GM23248 (cell line): ENCODE measurements around the gene TTC39C. TPM values are rescaled to one million over a fixed set of nuclear protein-coding genes. Genes with fewer than 3 reads are reported as not detected.
A peak's percentile ranks its signal among the peaks of the same experiment; 100 is the strongest.

Source experiments
- DNase-seq: peaks from one replicate; pipeline ENCODE4 v3.0.0-alpha.2; 2015
- H2AFZ ChIP-seq: fragments of 200-600 bp; sonication (generic); 2 replicates; pipeline ENCODE4 v1.6.1; 2016; ENCODE audit warnings: antibody characterized with exemption
- H3F3A ChIP-seq: fragments of 200-600 bp; sonication (generic); 2 replicates; pipeline ENCODE4 v1.6.1; 2016; ENCODE audit warnings: mild to moderate bottlenecking, antibody characterized with exemption, mixed run types; ENCODE audit not compliant: insufficient read depth
- H3K27ac ChIP-seq: fragments of 200-600 bp; sonication (generic); 2 replicates; pipeline ENCODE4 v1.5.1; 2016; ENCODE audit warnings: mild to moderate bottlenecking
- H3K27me3 ChIP-seq: fragments of 200-600 bp; sonication (generic); replicated peaks from 2 replicates; pipeline ENCODE4 v1.6.1; 2016; ENCODE audit warnings: mild to moderate bottlenecking; ENCODE audit not compliant: insufficient read depth
- H3K36me3 ChIP-seq: fragments of 200-600 bp; sonication (generic); 2 replicates; pipeline ENCODE4 v1.6.1; 2016; ENCODE audit warnings: low read depth, mild to moderate bottlenecking
- H3K4me1 ChIP-seq: fragments of 200-600 bp; sonication (generic); 2 replicates; pipeline ENCODE4 v1.6.1; 2016; ENCODE audit warnings: mild to moderate bottlenecking; ENCODE audit not compliant: insufficient read depth
- H3K4me2 ChIP-seq: fragments of 200-600 bp; sonication (generic); one replicate; pipeline ENCODE4 v1.6.1; 2016; ENCODE audit warnings: mild to moderate bottlenecking; ENCODE audit not compliant: unreplicated experiment
- H3K4me3 ChIP-seq: fragments of 200-600 bp; sonication (generic); 2 replicates; pipeline ENCODE4 v1.5.1; 2016; ENCODE audit warnings: mild to moderate bottlenecking
- H3K79me2 ChIP-seq: fragments of 200-600 bp; sonication (generic); 2 replicates; pipeline ENCODE4 v1.6.1; 2016; ENCODE audit warnings: mild to moderate bottlenecking; ENCODE audit not compliant: insufficient read depth
- H3K9ac ChIP-seq: fragments of 200-600 bp; sonication (generic); 2 replicates; pipeline ENCODE4 v1.6.1; 2016; ENCODE audit warnings: mild to moderate bottlenecking
- H3K9me2 ChIP-seq: fragments of 200-600 bp; sonication (generic); 2 replicates; pipeline ENCODE4 v1.6.1; 2016; ENCODE audit warnings: mixed run types, mild to moderate bottlenecking, moderate library complexity; ENCODE audit not compliant: insufficient read depth
- H3K9me3 ChIP-seq: fragments of 200-600 bp; sonication (generic); one replicate; pipeline ENCODE4 v1.6.1; 2017; ENCODE audit warnings: low read depth
- H4K20me1 ChIP-seq: fragments of 200-600 bp; sonication (generic); 2 replicates; pipeline ENCODE4 v1.6.0; 2016; ENCODE audit not compliant: insufficient read depth
- EZH2 ChIP-seq: fragments of 200-600 bp; sonication (generic); IDR thresholded peaks from 2 replicates; pipeline ENCODE4 v1.6.1; 2018; ENCODE audit warnings: antibody characterized with exemption, mild to moderate bottlenecking; ENCODE audit not compliant: insufficient read depth, poor library complexity, severe bottlenecking
- EZH2phosphoT487 ChIP-seq: fragments of 200-600 bp; sonication (generic); IDR thresholded peaks from 2 replicates; pipeline ENCODE4 v1.6.1; 2018; ENCODE audit warnings: antibody characterized with exemption, moderate library complexity, mild to moderate bottlenecking, low read depth; ENCODE audit not compliant: insufficient read depth
- WGBS, 2 experiments: methylation state at CpG; one replicate each; pipeline ENCODE4 v1.1.6; 2015 to 2017; ENCODE audit warnings: low lambda C conversion rate in 2 of 2, low coverage in 1 of 2; ENCODE audit errors: missing lambda C conversion rate in 2 of 2; 5-methylcytosine and 5-hydroxymethylcytosine counted together
- in situ Hi-C: fragments of 300-500 bp; cut with MboI; formaldehyde crosslinking; loops from 2 replicates; pipeline ENCODE4 v1.15.0; 2020
- polyA plus RNA-seq: library from polyadenylated mRNA; unstranded; fragments of >200 nt; fragmentation: Nextera tagmentation; extraction: Ambion mirVana; gene quantifications from 2 replicates; pipeline ENCODE4 v1.2.1, GENCODE V29; 2016
- total RNA-seq: library from RNA; depleted of rRNA; stranded (reverse); fragments of >200 nt; shearing (Covaris generic); gene quantifications from 2 replicates; pipeline ENCODE4 v1.2.3, GENCODE V29; 2014

TTC39C gene
- total and polyA plus RNA-seq, 2 experiments from 2014 or later, result 15.7 to 24.3 TPM

DNA sequence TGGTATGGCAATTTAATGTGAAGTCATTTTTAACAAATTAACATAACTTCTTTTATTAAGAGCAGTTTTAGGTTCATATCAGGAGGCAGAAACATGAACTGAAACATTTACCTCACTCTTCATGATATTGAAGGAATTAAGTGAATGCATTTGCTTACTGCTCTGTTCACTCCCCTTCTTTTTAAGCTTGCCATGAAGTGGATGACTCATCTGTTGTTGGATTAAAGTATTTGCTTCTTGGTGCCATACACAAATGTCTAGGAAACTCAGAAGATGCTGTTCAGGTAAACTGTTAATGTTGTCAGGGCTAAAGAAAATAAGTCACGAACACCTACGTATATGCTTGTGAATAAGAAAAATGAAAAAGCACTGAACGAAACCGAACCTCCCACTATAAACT, 114.1 kb downstream of the TTC39C start:
- no peaks in the 10 kb centered on the region for H3F3A ChIP-seq
- no peak overlapping the region for H3K9ac ChIP-seq
- H3K4me3 ChIP-seq, result no peak overlapping the region
- no peak overlapping the region for H3K27ac ChIP-seq
- no peak overlapping the region for H2AFZ ChIP-seq
- no peaks in the 10 kb centered on the region for H3K79me2 ChIP-seq
- H3K9me3 ChIP-seq, result no peaks in the 10 kb centered on the region
- DNase-seq, result peak; percentile 14
- no peak for TF ChIP-seq EZH2
- TF ChIP-seq EZH2phosphoT487, result no peak
- no peaks in the 10 kb centered on the region for H3K27me3 ChIP-seq
- H3K36me3 ChIP-seq, result peaks cover 16% of the 10 kb centered on the region; the same call in 1 of the 2 replicates
- in situ Hi-C loops, result no loop called here
- 96 to 100% methylated on average over 4 of the region's 4 CpGs for WGBS, 2 experiments
- H3K4me1 ChIP-seq, result peaks cover 9% of the 10 kb centered on the region
- H3K9me2 ChIP-seq, result no peaks in the 10 kb centered on the region
- H3K4me2 ChIP-seq, result no peak overlapping the region
- no peaks in the 10 kb centered on the region for H4K20me1 ChIP-seq

DNA sequence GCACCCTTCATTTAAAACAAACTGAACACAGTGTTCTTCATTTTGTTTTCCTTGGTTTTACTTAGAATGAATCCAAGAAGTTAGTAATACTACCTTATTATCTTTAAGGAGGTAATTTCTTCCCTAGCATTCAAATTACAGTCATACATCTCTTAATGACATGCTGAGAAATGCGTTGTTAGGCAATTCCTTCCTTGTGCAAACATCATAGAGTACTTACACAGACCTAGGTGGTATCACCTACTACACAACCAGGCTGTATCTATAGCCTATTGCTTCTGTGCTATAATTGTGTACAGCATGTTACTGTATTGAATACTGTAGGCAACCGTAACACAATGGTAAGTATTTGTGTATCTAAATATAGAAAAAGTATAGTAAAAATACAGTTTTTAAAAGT, 115.9 kb downstream of the TTC39C start:
- Histone ChIP-seq H3K4me2 (no peak overlapping the region), H2AFZ (no peak overlapping the region), H3K9ac (no peak overlapping the region), H3K9me3 (no peaks in the 10 kb centered on the region), H3K27ac (no peak overlapping the region), H3F3A (no peaks in the 10 kb centered on the region), H3K79me2 (no peaks in the 10 kb centered on the region), H4K20me1 (no peaks in the 10 kb centered on the region), H3K27me3 (no peaks in the 10 kb centered on the region), H3K9me2 (no peaks in the 10 kb centered on the region), H3K4me3 (no peak overlapping the region), H3K4me1 (peaks cover 9% of the 10 kb centered on the region), H3K36me3 (peaks cover 16% of the 10 kb centered on the region; the same call in 1 of the 2 replicates)
- 51 to 61% methylated on average over 2 of the region's 2 CpGs for WGBS, 2 experiments
- no peak for DNase-seq
- no peak for TF ChIP-seq EZH2phosphoT487
- TF ChIP-seq EZH2, result no peak
- in situ Hi-C loops, result no loop called here

DNA sequence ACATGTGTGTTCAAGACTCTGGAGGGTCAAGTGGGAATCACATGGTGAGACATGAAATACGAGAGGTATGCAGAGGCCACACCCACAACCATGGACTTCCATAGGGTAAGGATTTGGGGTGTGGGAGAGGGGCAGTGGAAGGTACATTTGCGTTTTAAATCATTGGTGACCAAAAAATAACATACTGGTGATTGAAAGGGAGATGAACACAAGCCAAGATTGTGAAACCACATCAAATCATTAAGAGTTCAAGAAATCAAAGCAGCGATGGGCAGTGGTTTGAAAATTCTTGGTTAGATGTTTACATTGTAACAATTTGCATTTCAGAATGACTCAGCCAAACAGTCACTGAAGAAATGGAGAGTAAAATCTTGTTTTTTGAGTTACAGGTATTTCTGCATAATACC, 122.4 kb downstream of the TTC39C start:
- Histone ChIP-seq H3K36me3 (0 out of 2 replicates have a peak, but pooled peaks cover 8% of the 10 kb centered on the region), H2AFZ (no peak overlapping the region), H3K9me3 (no peaks in the 10 kb centered on the region), H3K4me3 (no peak overlapping the region), H3K9me2 (no peaks in the 10 kb centered on the region), H4K20me1 (no peaks in the 10 kb centered on the region), H3K4me1 (no peaks in the 10 kb centered on the region), H3K27ac (no peak overlapping the region), H3K79me2 (no peaks in the 10 kb centered on the region), H3K4me2 (no peak overlapping the region), H3F3A (0 out of 2 replicates have a peak, but pooled peaks cover 4% of the 10 kb centered on the region), H3K9ac (no peak overlapping the region), H3K27me3 (no peaks in the 10 kb centered on the region)
- in situ Hi-C loops, result no loop called here
- TF ChIP-seq EZH2phosphoT487, result no peak
- no peak for TF ChIP-seq EZH2
- 94 to 100% methylated on average over 3 of the region's 3 CpGs for WGBS, 2 experiments
- DNase-seq, result no peak

DNA sequence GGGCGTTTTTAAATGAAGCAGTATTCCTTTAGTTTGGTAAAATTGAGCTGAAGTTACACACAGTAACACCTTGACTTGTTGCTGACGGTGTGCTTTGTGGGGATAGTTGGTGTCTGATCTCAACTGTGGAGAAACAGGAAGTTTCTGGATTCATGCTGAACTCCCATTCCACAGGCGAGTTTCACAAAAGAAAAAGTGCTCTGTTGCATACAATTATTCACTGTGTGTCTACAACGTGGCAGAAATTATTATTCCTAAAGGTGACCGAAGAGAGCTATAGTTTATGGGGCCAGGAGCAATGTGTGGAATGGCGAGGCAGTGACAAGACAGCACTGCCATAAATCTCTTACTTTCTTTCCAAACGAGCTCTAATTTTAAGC, 123.8 kb downstream of the TTC39C start:
- Histone ChIP-seq H4K20me1 (no peaks in the 10 kb centered on the region), H3K4me1 (no peaks in the 10 kb centered on the region), H3K4me3 (peak overlapping the region; percentile 80), H3K27me3 (no peaks in the 10 kb centered on the region), H3K27ac (peak overlapping the region; percentile 57), H3K36me3 (0 out of 2 replicates have a peak, but pooled peaks cover 4% of the 10 kb centered on the region), H3K79me2 (no peaks in the 10 kb centered on the region), H3K9me2 (no peaks in the 10 kb centered on the region), H3K4me2 (peak overlapping the region; percentile 85), H3K9me3 (no peaks in the 10 kb centered on the region), H2AFZ (peak overlapping the region; percentile 85), H3F3A (0 out of 2 replicates have a peak, but pooled peaks cover 4% of the 10 kb centered on the region), H3K9ac (peak overlapping the region; percentile 76)
- TF ChIP-seq EZH2phosphoT487, result no peak
- TF ChIP-seq EZH2, result no peak
- in situ Hi-C loops, result no loop called here
- WGBS, 2 experiments, result 31 to 38% methylated on average over 7 of the region's 7 CpGs
- DNase-seq, result no peak
